Aorta (tissue), 5 donors: ENCODE results near the gene TAS2R40. TPM values are rescaled to one million over a fixed set of nuclear protein-coding genes. Genes with fewer than 3 reads are reported as not detected.

Experiments used
- ATAC-seq: fragments of 200-7000 bp; cut with Tn5 transposase; one replicate; pipeline ENCODE4 v1.9.1; 2022; ENCODE audit warnings: moderate library complexity; ENCODE audit not compliant: low FRiP score
- DNase-seq, 2 donors: peaks; one replicate each; pipeline ENCODE4 v3.0.0-alpha.2; 2020
- H3K27ac ChIP-seq, 2 donors: one replicate each; pipeline ENCODE4 v1.5.1; 2013; ENCODE audit warnings: low read length in 2 of 2, mild to moderate bottlenecking in 2 of 2, moderate library complexity in 2 of 2, control low read depth in 1 of 2, inconsistent platforms in 1 of 2, low read depth in 1 of 2
- H3K27me3 ChIP-seq, 2 donors: one replicate each; pipeline ENCODE4 v1.6.1; 2013; ENCODE audit warnings: control low read depth in 1 of 2, low read length in 1 of 2, mild to moderate bottlenecking in 1 of 2, moderate library complexity in 1 of 2; ENCODE audit not compliant: insufficient read depth in 2 of 2, control insufficient read depth in 1 of 2
- H3K36me3 ChIP-seq, 2 donors: one replicate each; pipeline ENCODE4 v1.6.1; 2013; ENCODE audit warnings: control low read depth in 1 of 2, low read length in 1 of 2, mild to moderate bottlenecking in 1 of 2; ENCODE audit not compliant: insufficient read depth in 2 of 2, control insufficient read depth in 1 of 2
- H3K4me1 ChIP-seq, 2 donors: one replicate each; pipeline ENCODE4 v1.6.1; 2013; ENCODE audit warnings: low read length in 2 of 2, control low read depth in 1 of 2, mild to moderate bottlenecking in 1 of 2, moderate library complexity in 1 of 2; ENCODE audit not compliant: insufficient read depth in 2 of 2, control insufficient read depth in 1 of 2
- H3K4me3 ChIP-seq, 2 donors: one replicate each; pipeline ENCODE4 v1.5.1; 2013; ENCODE audit warnings: low read length in 2 of 2, control low read depth in 1 of 2, mild to moderate bottlenecking in 1 of 2
- H3K9me3 ChIP-seq: one replicate; pipeline ENCODE4 v1.6.1; 2013; ENCODE audit warnings: mild to moderate bottlenecking, low read length; ENCODE audit not compliant: control insufficient read depth
- WGBS, 2 donors: extraction: QIAGEN DNeasy Blood & Tissue Kit; methylation state at CpG; one replicate each; pipeline ENCODE4 v1.1.7; 2013; 5-methylcytosine and 5-hydroxymethylcytosine counted together
- intact Hi-C, 2 donors: fragments of 100-400 bp; cut with DNase I; formaldehyde crosslinking; loops; one replicate each; pipeline versions ENCODE4 v1.14.2 to v1.15.0; 2022
- polyA plus RNA-seq, 2 donors: library from polyadenylated mRNA; stranded (reverse); fragments of 200-250 nt; gene quantifications; one replicate each; pipeline ENCODE4 v1.2.3, GENCODE V29; 2013
- total RNA-seq, 2 donors: library from RNA; stranded (reverse); fragmentation: NEBNext Ultra II Directional; extraction: Animal tissue kit (Norgen Biotek cat#: 25700); gene quantifications; one replicate each; pipeline ENCODE4 v1.2.1, GENCODE V29; 2021
- donor health status: healthy with polysubstance abuse.
- donor health status: Bipolar disorder and iron deficiency.
- donor health status: DM: no; HTN: no; CAD: no.
- donor health status: DM: no; HTN: no; CAD: no.
- donor health status: DM: yes; HTN: yes; CAD: no.

TAS2R40 gene
- total and polyA plus RNA-seq, 4 donors: not detected

DNA sequence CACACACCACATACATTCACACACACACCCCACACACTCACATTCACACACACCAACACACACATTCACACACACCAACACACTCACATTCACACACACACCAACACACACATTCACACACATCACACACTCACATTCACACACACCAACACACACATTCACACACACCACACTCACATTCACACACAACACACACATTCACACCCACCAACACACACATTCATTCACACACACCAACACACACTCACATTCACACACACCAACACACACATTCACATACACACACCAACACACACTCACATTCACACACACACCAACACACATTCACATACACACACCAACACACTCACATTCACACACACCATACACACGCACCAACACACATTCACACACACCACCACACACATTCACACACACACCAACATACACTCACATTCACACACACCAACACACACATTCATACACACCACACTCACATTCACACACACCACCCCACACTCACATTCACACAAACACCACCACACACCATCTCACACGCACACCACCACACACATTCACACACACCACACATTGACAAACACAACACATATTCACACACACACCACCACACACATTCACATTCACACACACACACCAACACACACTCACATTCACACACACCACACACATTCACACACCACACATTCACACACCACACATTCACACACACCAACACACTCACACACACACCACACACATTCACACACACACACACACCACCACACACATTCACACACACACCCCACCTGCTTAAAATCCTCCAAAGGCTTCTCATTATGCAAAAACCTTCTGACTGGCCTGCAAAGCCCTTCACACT lies 9.0 kb downstream of the TAS2R40 start:
- intact Hi-C loops: no loop called here
- Histone ChIP-seq H3K9me3 (no peaks in the 10 kb centered on the region), H3K36me3 (no peaks in the 10 kb centered on the region), H3K4me3 (no peak overlapping the region), H3K27ac (no peak overlapping the region), H3K27me3 (no peaks in the 10 kb centered on the region), H3K4me1 (no peaks in the 10 kb centered on the region)
- DNase-seq (no peak), ATAC-seq (no peak)
- WGBS, 2 donors: 96 to 98% methylated on average over 2 of the region's 2 CpGs

DNA sequence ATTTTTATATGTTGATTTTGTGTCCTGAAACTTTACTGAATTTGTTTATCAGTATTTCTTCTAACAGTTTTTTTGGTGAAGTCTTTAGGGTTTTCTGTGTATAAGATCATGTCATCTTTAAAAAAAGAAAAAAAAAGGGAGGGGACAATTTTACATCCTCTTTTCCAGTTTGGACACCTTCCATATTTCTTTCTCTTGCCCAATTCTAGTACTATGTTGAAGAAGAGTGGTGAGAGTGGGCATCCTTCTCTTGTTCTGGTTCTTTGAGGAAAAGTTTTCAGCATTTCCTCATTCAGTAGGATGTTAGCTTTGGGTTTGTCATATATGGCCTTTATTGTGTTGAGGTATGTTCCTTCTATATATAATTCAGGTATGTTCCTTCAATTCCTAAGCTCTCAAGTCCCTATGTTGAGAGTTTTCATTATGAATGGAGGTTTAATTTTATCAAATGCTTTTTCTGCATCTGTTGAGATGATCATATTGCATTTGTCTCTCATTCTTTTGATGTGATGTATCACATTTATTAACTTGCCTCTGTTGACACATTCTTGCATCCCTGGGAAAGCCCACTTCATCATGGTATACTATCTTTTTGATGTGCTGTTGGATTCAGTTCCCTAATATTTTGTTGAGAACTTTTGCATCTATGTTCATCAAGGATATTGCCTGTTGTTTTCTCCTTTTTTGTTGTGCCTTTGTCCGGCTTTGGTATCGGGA lies 12.1 kb downstream of the TAS2R40 start:
- no peaks in the 10 kb centered on the region for H3K9me3 ChIP-seq
- ATAC-seq (no peak), DNase-seq (no peak)
- H3K36me3 ChIP-seq: no peaks in the 10 kb centered on the region
- H3K4me1 ChIP-seq: no peaks in the 10 kb centered on the region
- no peak overlapping the region for H3K4me3 ChIP-seq
- no peak overlapping the region for H3K27ac ChIP-seq
- intact Hi-C loops: no loop called here
- WGBS, 2 donors: 92 to 98% methylated on average over 2 of the region's 2 CpGs
- no peaks in the 10 kb centered on the region for H3K27me3 ChIP-seq

DNA sequence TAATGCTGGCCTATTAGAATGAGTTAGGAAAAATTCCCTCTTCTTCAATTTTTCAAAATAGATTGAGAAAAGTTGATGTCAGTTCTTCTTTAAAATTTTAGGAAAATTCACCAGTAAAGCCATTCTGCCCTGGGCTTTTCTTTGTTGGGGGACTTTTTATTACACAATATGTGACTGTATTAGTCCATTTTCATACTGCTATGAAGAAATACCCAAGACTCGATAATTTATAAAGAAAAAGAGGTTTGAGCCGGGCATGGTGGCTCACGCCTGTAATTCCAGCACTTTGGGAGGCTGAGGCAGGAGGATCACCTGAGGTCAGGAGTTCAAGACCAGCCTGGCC lies 12.7 kb downstream of the TAS2R40 start:
- no peaks in the 10 kb centered on the region for H3K9me3 ChIP-seq
- DNase-seq (no peak), ATAC-seq (no peak)
- H3K4me1 ChIP-seq: no peaks in the 10 kb centered on the region
- WGBS, 2 donors: 92 to 93% methylated on average over 3 of the region's 3 CpGs
- no peak overlapping the region for H3K27ac ChIP-seq
- H3K36me3 ChIP-seq: no peaks in the 10 kb centered on the region
- no peak overlapping the region for H3K4me3 ChIP-seq
- H3K27me3 ChIP-seq: no peaks in the 10 kb centered on the region
- intact Hi-C loops: no loop called here

DNA sequence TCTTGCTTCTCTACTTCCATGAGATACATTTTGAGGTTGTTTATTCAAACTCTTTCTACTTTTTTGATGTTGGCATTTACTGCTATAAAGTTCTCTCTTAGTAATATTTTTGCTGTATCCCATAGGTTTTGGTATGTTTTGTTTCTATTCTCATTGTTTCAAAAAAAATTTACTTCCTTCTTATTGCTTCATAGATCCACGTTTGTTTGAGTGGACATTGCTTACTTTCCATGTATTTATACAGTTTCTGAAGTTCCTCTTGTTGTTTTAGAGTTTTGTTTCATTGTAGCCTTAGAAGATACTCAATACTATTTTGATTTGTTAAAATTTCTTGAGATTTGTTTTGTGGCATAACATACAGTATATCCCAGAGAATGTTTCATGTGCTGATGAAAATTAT lies 13.7 kb downstream of the TAS2R40 start:
- Histone ChIP-seq H3K9me3 (no peaks in the 10 kb centered on the region), H3K36me3 (no peaks in the 10 kb centered on the region), H3K4me1 (no peaks in the 10 kb centered on the region), H3K4me3 (no peak overlapping the region), H3K27ac (no peak overlapping the region), H3K27me3 (no peaks in the 10 kb centered on the region)
- no peak for ATAC-seq
- intact Hi-C loops: no loop called here
- 17 to 24% methylated on average over 1 of the region's 1 CpG for WGBS, 2 donors
- DNase-seq: no peak

DNA sequence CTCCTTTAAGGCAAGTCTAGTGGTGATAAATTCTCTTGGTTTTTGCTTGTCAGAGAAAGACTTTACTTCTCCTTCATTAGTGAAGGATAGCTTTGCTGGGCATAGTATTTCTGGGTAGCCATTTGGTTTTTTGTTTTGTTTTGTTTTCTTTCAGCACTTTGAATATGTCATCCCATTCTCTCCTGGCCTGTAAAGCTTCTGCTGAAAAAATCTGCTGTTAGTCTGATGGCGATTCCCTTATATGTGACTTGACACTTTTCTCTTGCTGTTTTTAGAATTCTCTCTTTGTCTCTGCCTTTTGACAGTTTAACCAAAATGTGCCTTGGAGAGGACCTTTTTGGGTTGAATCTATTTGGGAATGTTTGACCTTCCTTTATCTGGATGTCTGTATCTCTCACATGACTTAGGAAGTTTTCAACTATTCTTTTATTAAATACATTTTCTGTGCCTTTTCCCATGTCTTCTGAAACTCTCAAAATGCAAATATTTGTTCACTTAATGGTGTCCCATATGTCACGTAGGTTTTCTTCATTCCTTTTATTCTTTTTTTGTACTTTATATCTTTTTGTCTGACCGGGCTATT lies 14.7 kb downstream of the TAS2R40 start:
- 75 to 78% methylated on average over 3 of the region's 3 CpGs for WGBS, 2 donors
- H3K36me3 ChIP-seq: no peaks in the 10 kb centered on the region
- ATAC-seq (no peak), DNase-seq (no peak)
- H3K4me3 ChIP-seq: no peak overlapping the region
- intact Hi-C loops: no loop called here
- H3K27ac ChIP-seq: no peak overlapping the region
- no peaks in the 10 kb centered on the region for H3K27me3 ChIP-seq
- H3K4me1 ChIP-seq: no peaks in the 10 kb centered on the region
- no peaks in the 10 kb centered on the region for H3K9me3 ChIP-seq

DNA sequence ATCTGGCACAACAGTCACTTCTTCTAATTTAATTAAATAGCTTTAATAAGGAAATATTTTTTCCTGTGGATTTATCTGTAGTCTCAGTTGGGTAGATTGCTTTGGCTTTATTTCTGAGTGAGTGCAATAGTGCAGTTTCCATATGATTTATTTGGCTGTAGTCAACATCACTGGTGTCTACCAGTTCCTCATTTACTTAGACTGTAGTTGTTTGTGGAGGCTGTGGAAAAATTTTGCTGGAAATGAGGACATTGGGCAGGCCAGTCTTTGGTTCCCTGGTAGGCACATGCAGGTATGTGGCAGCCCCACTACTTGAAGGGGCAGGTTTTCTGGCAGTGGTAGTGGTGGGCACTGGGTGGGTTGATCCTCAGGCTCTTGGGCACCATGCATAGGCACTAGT lies 15.5 kb downstream of the TAS2R40 start:
- no peaks in the 10 kb centered on the region for H3K4me1 ChIP-seq
- no peak for ATAC-seq
- H3K27me3 ChIP-seq: no peaks in the 10 kb centered on the region
- no peak overlapping the region for H3K27ac ChIP-seq
- DNase-seq: no peak
- H3K4me3 ChIP-seq: no peak overlapping the region
- intact Hi-C loops: no loop called here
- no peaks in the 10 kb centered on the region for H3K36me3 ChIP-seq
- no peaks in the 10 kb centered on the region for H3K9me3 ChIP-seq

DNA sequence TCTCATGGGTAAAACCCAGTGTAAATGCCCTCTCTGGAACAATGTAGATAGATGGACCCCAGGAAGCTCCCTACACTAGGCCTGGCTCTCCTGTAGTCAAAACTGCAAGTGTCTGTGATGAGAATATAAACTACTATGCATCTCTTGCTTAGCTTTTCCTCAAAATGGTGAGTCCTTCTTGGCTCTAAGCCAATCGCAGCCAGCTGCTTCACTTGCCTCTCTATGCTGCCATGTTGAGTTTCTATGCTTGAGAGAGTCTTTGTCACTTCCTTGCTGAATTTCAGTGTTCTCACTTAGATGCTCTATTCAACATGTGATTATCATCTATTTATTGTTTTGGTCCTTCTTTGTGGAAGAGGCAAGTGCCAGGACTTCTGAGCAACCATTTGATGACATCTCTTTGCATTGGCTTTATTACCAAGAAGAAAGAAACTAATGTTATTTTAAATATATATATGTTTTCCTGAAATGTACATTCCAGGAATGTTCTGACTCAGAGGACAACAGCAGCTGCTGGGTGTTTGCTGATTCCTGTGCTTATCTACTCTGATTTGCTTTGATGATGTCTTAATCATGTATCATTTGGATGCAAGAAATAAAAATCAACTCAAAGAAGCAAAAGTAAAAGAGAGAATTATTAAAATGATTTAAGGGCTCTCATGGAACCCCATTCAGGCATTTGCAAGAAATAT lies 16.6 kb downstream of the TAS2R40 start:
- Histone ChIP-seq H3K4me1 (no peaks in the 10 kb centered on the region), H3K27ac (no peak overlapping the region), H3K9me3 (no peaks in the 10 kb centered on the region), H3K36me3 (no peaks in the 10 kb centered on the region), H3K4me3 (no peak overlapping the region), H3K27me3 (no peaks in the 10 kb centered on the region)
- intact Hi-C loops: no loop called here
- 86 to 96% methylated on average over 1 of the region's 1 CpG for WGBS, 2 donors
- ATAC-seq: no peak
- no peak for DNase-seq

DNA sequence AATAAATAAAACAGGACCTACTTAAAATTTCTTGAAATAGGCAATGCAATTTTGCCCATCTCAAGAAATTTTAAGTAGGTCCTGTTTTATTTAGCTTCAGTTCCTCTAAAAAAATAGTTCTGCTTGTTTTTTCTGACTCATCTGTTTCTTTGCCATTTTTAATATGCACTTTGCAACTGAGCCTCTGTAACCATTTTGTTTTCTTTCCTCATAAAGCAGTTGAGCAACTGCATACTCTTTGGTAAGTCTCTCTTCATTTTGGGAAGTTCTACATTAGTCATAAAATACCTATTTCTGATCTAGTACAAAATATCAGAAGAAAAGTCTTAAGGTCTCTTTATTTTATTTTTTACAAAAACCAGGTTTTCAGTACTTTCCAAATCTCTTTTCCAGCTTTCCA lies 18.0 kb downstream of the TAS2R40 start:
- no peak overlapping the region for H3K27ac ChIP-seq
- H3K36me3 ChIP-seq: no peaks in the 10 kb centered on the region
- H3K4me1 ChIP-seq: no peaks in the 10 kb centered on the region
- H3K27me3 ChIP-seq: no peaks in the 10 kb centered on the region
- H3K4me3 ChIP-seq: no peak overlapping the region
- ATAC-seq: no peak
- DNase-seq: no peak
- no peaks in the 10 kb centered on the region for H3K9me3 ChIP-seq
- intact Hi-C loops: loop anchor here (2.0 to 10.0 kb wide), 4 partner anchors 62 to 265 kb away; no protein-coding TSS in a partner anchor
